ENCODE measurements around the gene ELMO3.

Gene ELMO3

GRCh38 chr16:67207249-67208091, 8.5 kb downstream of the ELMO3 start:
- TF ChIP-seq CTCF (IDR thresholded peaks at IDR 0.05): no peak
- Histone ChIP-seq H3K4me1 (no peaks in the 10 kb centered on the region), H3K4me3 (no peak overlapping the region), H3K27ac (no peak overlapping the region), H3K36me3 (peaks cover 4 to 62% (median 12%) of the 10 kb centered on the region in 3 donors), H3K27me3 (no peaks in the 10 kb centered on the region), H3K9me3 (no peaks in the 10 kb centered on the region)
- DNase-seq: no peak
- intact Hi-C loops (cut with DNase I; ENCODE audit: low total_unique reads): no loop called here

- TF ChIP-seq CTCF (IDR thresholded peaks at IDR 0.05): no peak
- no peak overlapping the region for H3K4me3 ChIP-seq
- no peak overlapping the region for H3K27ac ChIP-seq
- intact Hi-C loops (cut with DNase I; ENCODE audit: low total_unique reads): no loop called here
- H3K27me3 ChIP-seq: no peaks in the 10 kb centered on the region
- peaks cover 2 to 60% (median 6%) of the 10 kb centered on the region in 3 donors for H3K36me3 ChIP-seq
- no peaks in the 10 kb centered on the region for H3K4me1 ChIP-seq
- no peak for DNase-seq
- H3K9me3 ChIP-seq: no peaks in the 10 kb centered on the region
Observed at GRCh38 chr16:67208154-67208896, 9.4 kb downstream of the ELMO3 start.

GRCh38 chr16:67209565-67209964, 10.6 kb downstream of the ELMO3 start:
- no peak for DNase-seq
- Histone ChIP-seq H3K4me3 (no peak overlapping the region), H3K9me3 (no peaks in the 10 kb centered on the region), H3K27ac (no peak overlapping the region), H3K36me3 (peaks cover 0 to 50% (median 0%) of the 10 kb centered on the region in 3 donors), H3K27me3 (no peaks in the 10 kb centered on the region), H3K4me1 (no peaks in the 10 kb centered on the region)
- intact Hi-C loops (cut with DNase I; ENCODE audit: low total_unique reads): no loop called here
- no peak for TF ChIP-seq CTCF (IDR thresholded peaks at IDR 0.05)

- no peak for TF ChIP-seq CTCF (IDR thresholded peaks at IDR 0.05)
- Histone ChIP-seq H3K4me1 (no peaks in the 10 kb centered on the region), H3K27me3 (no peaks in the 10 kb centered on the region), H3K27ac (no peak overlapping the region), H3K36me3 (peaks cover 0 to 54% (median 0%) of the 10 kb centered on the region in 3 donors), H3K4me3 (no peak overlapping the region), H3K9me3 (no peaks in the 10 kb centered on the region)
- DNase-seq: no peak
- intact Hi-C loops (cut with DNase I; ENCODE audit: low total_unique reads): no loop called here
Observed at GRCh38 chr16:67210069-67210937, 11.4 kb downstream of the ELMO3 start.

- no peak for TF ChIP-seq CTCF (IDR thresholded peaks at IDR 0.05)
- H3K27me3 ChIP-seq: no peaks in the 10 kb centered on the region
- no peaks in the 10 kb centered on the region for H3K9me3 ChIP-seq
- H3K4me1 ChIP-seq: no peaks in the 10 kb centered on the region
- H3K36me3 ChIP-seq: peaks cover 0 to 52% (median 0%) of the 10 kb centered on the region in 3 donors
- no peak for DNase-seq
- no peak overlapping the region for H3K4me3 ChIP-seq
- intact Hi-C loops (cut with DNase I; ENCODE audit: low total_unique reads): no loop called here
- H3K27ac ChIP-seq: no peak overlapping the region
Observed at GRCh38 chr16:67211674-67212073, 12.7 kb downstream of the ELMO3 start.
